ENCODE measurements around the gene EHF. TPM values are rescaled to one million over a fixed set of nuclear protein-coding genes. Genes with fewer than 3 reads are reported as not detected.

EHF gene
- total RNA-seq, 1 donor from 2014 or later = not detected

- no peak for TF ChIP-seq CTCF (IDR thresholded peaks at IDR 0.05)
Observed at GRCh38 chr11:34655335-34656008, 34.6 kb downstream of the EHF start.

GRCh38 chr11:34656062-34656720, 35.3 kb downstream of the EHF start:
- no peak overlapping the region for H3K4me3 Mint-ChIP-seq (ENCODE audit: unreplicated experiment)
- H3K27me3 Mint-ChIP-seq (ENCODE audit: low read depth) = peaks cover 2% of the 10 kb centered on the region
- TF ChIP-seq CTCF (IDR thresholded peaks at IDR 0.05) = no peak
- no peak for DNase-seq (ENCODE audit: low spot score)
- H3K36me3 Mint-ChIP-seq (ENCODE audit: low read depth) = no peaks in the 10 kb centered on the region
- H3K9me3 Mint-ChIP-seq (ENCODE audit: low read depth) = peaks cover 4% of the 10 kb centered on the region
- no peak overlapping the region for H3K27ac Mint-ChIP-seq (ENCODE audit: unreplicated experiment)
- peaks cover 6% of the 10 kb centered on the region for H3K4me1 Mint-ChIP-seq (ENCODE audit: low read depth)

More at GRCh38 chr11:34655335-34656008, 34.6 kb downstream of the EHF start:
- no peak for DNase-seq (ENCODE audit: low spot score)
- no peaks in the 10 kb centered on the region for H3K27me3 Mint-ChIP-seq (ENCODE audit: low read depth)
- no peaks in the 10 kb centered on the region for H3K36me3 Mint-ChIP-seq (ENCODE audit: low read depth)
- peaks cover 6% of the 10 kb centered on the region for H3K4me1 Mint-ChIP-seq (ENCODE audit: low read depth)
- H3K27ac Mint-ChIP-seq (ENCODE audit: unreplicated experiment) = no peak overlapping the region
- no peak overlapping the region for H3K4me3 Mint-ChIP-seq (ENCODE audit: unreplicated experiment)
- H3K9me3 Mint-ChIP-seq (ENCODE audit: low read depth) = peaks cover 4% of the 10 kb centered on the region

DNA sequence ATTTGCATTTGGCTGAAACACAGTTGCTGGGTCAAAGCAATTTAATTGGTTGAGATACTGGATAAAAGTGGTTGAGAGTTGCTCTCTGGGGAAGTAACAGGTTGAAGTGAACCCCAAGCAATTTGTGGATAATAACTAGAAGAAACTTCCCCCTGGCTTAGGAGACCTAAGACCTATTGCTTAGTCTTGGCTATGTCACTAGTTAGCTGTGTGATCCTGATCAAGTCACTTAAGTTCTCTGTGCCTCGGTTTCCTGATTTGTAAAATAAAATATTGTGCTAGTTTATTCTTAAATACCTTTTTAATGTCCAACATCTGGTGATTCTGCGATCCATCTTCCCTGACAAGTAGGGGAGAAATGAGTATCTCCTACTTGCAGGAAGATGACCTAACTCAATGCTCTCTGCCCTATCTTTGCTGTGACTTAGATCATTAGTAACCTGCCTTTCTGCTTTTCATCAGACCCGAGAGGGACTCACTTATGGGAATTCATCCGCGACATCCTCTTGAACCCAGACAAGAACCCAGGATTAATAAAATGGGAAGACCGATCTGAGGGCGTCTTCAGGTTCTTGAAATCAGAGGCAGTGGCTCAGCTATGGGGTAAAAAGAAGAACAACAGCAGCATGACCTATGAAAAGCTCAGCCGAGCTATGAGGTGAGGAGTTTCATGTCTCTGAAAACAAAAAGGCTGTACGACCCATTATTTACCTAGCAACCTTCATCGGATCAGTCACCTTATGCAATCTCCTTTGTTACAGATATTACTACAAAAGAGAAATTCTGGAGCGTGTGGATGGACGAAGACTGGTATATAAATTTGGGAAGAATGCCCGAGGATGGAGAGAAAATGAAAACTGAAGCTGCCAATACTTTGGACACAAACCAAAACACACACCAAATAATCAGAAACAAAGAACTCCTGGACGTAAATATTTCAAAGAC, 37.5 kb downstream of the EHF start:
- Mint-ChIP-seq H3K36me3 (ENCODE audit: low read depth) (no peaks in the 10 kb centered on the region), H3K27ac (ENCODE audit: unreplicated experiment) (no peak overlapping the region), H3K4me1 (ENCODE audit: low read depth) (peaks cover 6% of the 10 kb centered on the region), H3K4me3 (ENCODE audit: unreplicated experiment) (no peak overlapping the region), H3K9me3 (ENCODE audit: low read depth) (peaks cover 4% of the 10 kb centered on the region), H3K27me3 (ENCODE audit: low read depth) (peaks cover 5% of the 10 kb centered on the region)
- TF ChIP-seq CTCF (IDR thresholded peaks at IDR 0.05) = no peak
- no peak for DNase-seq (ENCODE audit: low spot score)

DNA sequence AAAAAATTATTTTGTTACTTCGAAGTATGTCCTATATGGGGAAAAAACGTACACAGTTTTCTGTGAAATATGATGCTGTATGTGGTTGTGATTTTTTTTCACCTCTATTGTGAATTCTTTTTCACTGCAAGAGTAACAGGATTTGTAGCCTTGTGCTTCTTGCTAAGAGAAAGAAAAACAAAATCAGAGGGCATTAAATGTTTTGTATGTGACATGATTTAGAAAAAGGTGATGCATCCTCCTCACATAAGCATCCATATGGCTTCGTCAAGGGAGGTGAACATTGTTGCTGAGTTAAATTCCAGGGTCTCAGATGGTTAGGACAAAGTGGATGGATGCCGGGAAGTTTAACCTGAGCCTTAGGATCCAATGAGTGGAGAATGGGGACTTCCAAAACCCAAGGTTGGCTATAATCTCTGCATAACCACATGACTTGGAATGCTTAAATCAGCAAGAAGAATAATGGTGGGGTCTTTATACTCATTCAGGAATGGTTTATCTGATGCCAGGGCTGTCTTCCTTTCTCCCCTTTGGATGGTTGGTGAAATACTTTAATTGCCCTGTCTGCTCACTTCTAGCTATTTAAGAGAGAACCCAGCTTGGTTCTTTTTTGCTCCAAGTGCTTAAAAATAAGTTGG, 38.3 kb downstream of the EHF start:
- Mint-ChIP-seq H3K27ac (ENCODE audit: unreplicated experiment) (no peak overlapping the region), H3K4me1 (ENCODE audit: low read depth) (peaks cover 6% of the 10 kb centered on the region), H3K9me3 (ENCODE audit: low read depth) (peaks cover 4% of the 10 kb centered on the region), H3K27me3 (ENCODE audit: low read depth) (peaks cover 5% of the 10 kb centered on the region), H3K36me3 (ENCODE audit: low read depth) (no peaks in the 10 kb centered on the region), H3K4me3 (ENCODE audit: unreplicated experiment) (no peak overlapping the region)
- no peak for TF ChIP-seq CTCF (IDR thresholded peaks at IDR 0.05)
- no peak for DNase-seq (ENCODE audit: low spot score)

All from chondrocyte (in vitro differentiated cells).